GM12875 (cell line): ENCODE results near the gene RBM27.
"Not testable (repeated sequence)": the region's sequence is repeated elsewhere in the genome, so short reads cannot be mapped to it uniquely, and the experiment has no call there.

Source experiments
- H3K4me3 ChIP-seq: one replicate; pipeline ENCODE4 v1.5.1; 2011; ENCODE audit warnings: low read depth, low read length, control low read depth
- CTCF ChIP-seq: IDR thresholded peaks from 2 replicates; pipeline ENCODE4 v1.5.1; 2011; ENCODE audit warnings: low read depth, mild to moderate bottlenecking, control low read depth, inconsistent platforms, low read length, moderate library complexity, borderline replicate concordance; ENCODE audit not compliant: insufficient read depth

Gene RBM27

DNA sequence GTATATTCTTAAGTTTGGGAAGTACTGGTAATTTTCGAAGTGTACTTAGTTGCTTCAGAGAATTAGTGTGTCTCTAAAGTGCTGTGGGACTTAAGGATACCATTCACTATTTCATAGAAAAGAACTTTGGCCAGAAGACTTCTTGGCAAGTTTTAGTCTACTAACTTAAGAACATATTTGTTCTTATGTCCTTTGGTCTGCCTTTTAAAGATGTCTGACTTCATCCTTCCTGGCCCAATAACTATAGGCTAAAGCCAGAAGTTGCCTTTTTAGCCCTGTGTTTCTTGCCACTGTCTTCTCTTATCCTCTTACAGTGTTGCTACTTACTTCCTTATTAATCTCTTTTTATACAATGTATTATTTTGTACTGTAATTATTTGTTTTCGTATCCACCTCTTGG, 6.3 kb downstream of the RBM27 start:
- TF ChIP-seq CTCF = no peak
- no peak overlapping the region for H3K4me3 ChIP-seq

DNA sequence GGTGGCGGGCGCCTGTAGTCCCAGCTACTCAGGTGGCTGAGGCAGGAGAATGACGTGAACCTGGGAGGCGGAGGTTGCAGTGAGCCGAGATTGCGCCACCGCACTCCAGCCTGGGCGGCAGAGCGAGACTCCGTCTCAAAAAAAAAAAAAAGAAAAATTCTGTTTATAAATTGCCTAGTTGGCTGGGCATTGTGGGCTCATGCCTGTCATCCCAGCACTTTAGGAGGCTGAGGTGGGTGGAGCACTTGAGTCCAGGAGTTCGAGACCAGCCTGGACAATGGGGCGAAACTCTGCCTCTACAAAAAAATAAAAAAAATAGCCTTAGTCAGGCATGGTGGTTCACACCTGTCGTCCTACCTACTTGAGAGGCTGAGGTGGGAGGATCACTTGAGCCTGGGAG, 7.4 kb downstream of the RBM27 start:
- H3K4me3 ChIP-seq = not testable (repeated sequence)

DNA sequence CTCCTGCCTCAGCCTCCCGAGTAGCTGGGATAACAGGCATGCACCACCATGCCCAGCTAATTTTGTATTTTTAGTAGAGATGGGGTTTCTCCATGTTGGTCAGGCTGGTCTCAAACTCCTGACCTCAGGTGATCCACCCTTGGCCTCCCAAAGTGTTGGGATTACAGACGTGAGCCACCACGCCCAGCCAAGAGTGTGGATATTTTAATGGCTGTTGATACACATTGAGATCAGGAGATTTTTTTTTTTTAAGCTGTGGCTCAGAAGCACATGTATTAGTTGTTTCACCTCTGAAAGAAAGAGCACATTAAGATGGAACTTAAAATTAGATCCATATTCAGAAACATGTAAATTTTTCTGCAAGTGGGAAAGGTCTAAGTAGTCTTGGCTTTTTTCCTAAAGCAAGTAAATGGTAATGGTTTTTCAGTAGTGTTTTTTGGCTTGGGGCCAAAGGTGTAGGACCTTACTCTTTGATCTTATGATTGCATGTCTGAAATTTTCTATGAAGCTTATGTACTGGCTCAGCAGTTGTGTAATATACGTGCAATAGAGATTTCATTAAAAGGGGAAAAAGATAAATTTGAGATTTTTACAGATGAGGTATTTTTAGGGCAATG, 9.9 kb downstream of the RBM27 start:
- no peak for TF ChIP-seq CTCF

GRCh38 chr5:146214881-146215280, 11.5 kb downstream of the RBM27 start:
- H3K4me3 ChIP-seq = not testable (repeated sequence)

More for the DNA sequence above, 9.9 kb downstream of the RBM27 start:
- H3K4me3 ChIP-seq = no peak overlapping the region

- no peak for TF ChIP-seq CTCF
- H3K4me3 ChIP-seq = no peak overlapping the region
Observed at GRCh38 chr5:146218168-146218567, 14.8 kb downstream of the RBM27 start.

- TF ChIP-seq CTCF = no peak
- H3K4me3 ChIP-seq = no peak overlapping the region
Observed at GRCh38 chr5:146219243-146219642, 15.8 kb downstream of the RBM27 start.

- TF ChIP-seq CTCF = no peak
- H3K4me3 ChIP-seq = no peak overlapping the region
Observed at GRCh38 chr5:146221234-146221633, 17.8 kb downstream of the RBM27 start.

DNA sequence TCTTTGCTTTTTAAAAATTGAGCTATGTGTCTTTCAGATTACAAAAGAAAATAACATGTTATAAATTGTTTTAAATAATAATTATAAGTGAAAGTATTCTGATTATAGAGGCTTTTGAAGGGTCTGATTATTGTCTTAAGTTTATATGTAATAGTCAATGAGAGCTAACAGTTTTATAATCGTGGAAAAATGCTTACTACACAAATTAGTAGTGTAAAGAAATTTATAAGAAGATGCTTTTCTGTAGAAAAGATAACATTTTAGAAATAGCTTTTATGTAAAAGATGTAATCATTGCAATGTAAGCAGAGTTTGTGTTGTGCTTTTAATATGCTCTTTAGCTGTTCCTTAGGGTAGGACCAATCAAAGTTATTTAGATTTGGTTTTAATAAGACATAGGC, 18.6 kb downstream of the RBM27 start:
- TF ChIP-seq CTCF = no peak
- H3K4me3 ChIP-seq = no peak overlapping the region
